Transverse colon (tissue), 4 donors: Measurements from ENCODE around the gene NOL11. TPM values are rescaled to one million over a fixed set of nuclear protein-coding genes. Genes with fewer than 3 reads are reported as not detected.
A peak's percentile ranks its signal among the peaks of the same experiment; 100 is the strongest.

Experiments used
- DNase-seq: peaks from one replicate; pipeline ENCODE4 v3.0.0-alpha.2; 2019
- H3K27ac ChIP-seq, 4 donors: fragments of 200-600 bp; sonication (generic); 2 replicates each; pipeline ENCODE4 v1.5.1; 2016 to 2018; ENCODE audit warnings: inconsistent platforms in 4 of 4
- H3K27me3 ChIP-seq: fragments of 200-600 bp; sonication (generic); 2 replicates; pipeline ENCODE4 v1.5.1; 2017; ENCODE audit warnings: inconsistent platforms
- H3K36me3 ChIP-seq, 4 donors: fragments of 200-600 bp; sonication (generic); 2 replicates each; pipeline ENCODE4 v1.5.1; 2017 to 2019; ENCODE audit warnings: inconsistent platforms in 4 of 4
- H3K4me1 ChIP-seq, 4 donors: fragments of 200-600 bp; sonication (generic); 2 replicates each; pipeline ENCODE4 v1.5.1; 2017 to 2020; ENCODE audit warnings: inconsistent platforms in 4 of 4
- H3K4me3 ChIP-seq, 4 donors: fragments of 200-600 bp; sonication (generic); 1 replicate in 1 of 4; 2 replicates in 3 of 4; pipeline versions ENCODE4 v1.5.1 to v1.6.1; 2017 to 2019; ENCODE audit warnings: inconsistent platforms in 4 of 4
- H3K9me3 ChIP-seq, 2 donors: fragments of 200-600 bp; sonication (generic); 2 replicates each; pipeline ENCODE4 v1.5.1; 2017 to 2019; ENCODE audit warnings: inconsistent platforms in 2 of 2
- EP300 ChIP-seq: sonication (generic); formaldehyde crosslinking; IDR thresholded peaks from one replicate; pipeline ENCODE4 v1.6.1; 2017; ENCODE audit warnings: antibody characterized with exemption, low read depth
- POLR2A ChIP-seq: fragments of 450-650 bp; IDR thresholded peaks from one replicate; pipeline ENCODE4 v1.6.1; 2016; ENCODE audit warnings: antibody characterized with exemption, mild to moderate bottlenecking, moderate library complexity
- POLR2AphosphoS5 ChIP-seq, 3 donors: sonication (generic); formaldehyde crosslinking; IDR thresholded peaks; one replicate each; pipeline ENCODE4 v1.6.1; 2016; ENCODE audit warnings: antibody characterized with exemption in 3 of 3
- WGBS, 2 donors: methylation state at CpG; one replicate each; pipeline ENCODE4 v1.1.5; 2018; ENCODE audit warnings: low coverage in 1 of 2; 5-methylcytosine and 5-hydroxymethylcytosine counted together
- in situ Hi-C, 4 donors: fragments of 200-750 bp; cut with MboI; loops; one replicate each; pipeline versions ENCODE4 v1.15.0 to v1.15.1; 2017; ENCODE audit warnings: low sequenced_read_pairs in 3 of 4, low pct_ligation_motif_present in 1 of 4, low pct_unique_long_range_greater_than_20kb in 1 of 4
- intact Hi-C: fragments of 100-400 bp; cut with DNase I; formaldehyde crosslinking; loops from one replicate; pipeline ENCODE4 v1.15.1; 2023; ENCODE audit warnings: low total_unique reads
- small RNA-seq, 4 donors: library from RNA; depleted of rRNA; stranded (forward); fragments of <200 nt; gene quantifications; one replicate each; pipeline ENCODE3, GENCODE V24; 2016
- total RNA-seq, 4 donors: library from RNA; depleted of rRNA; stranded (reverse); fragments of >200 nt; gene quantifications; one replicate each; pipeline ENCODE4 v1.1.0, GENCODE V29; 2016
- TF ChIP-seq, protein P1 (sequence below), 5 experiments: fragments of 200-600 bp in 3 of 5; fragments of 450-650 bp in 2 of 5; sonication (generic) in 3 of 5; IDR thresholded peaks; 1 replicate in 2 of 5; 2 replicates in 3 of 5; pipeline ENCODE4 v1.5.1; 2016 to 2017; ENCODE audit warnings: antibody characterized with exemption in 5 of 5, inconsistent platforms in 3 of 5, mild to moderate bottlenecking in 2 of 5, moderate library complexity in 1 of 5

NOL11 gene
- total RNA-seq, 4 donors from 2014 or later: 7.1 to 44.0 (median 27.1) TPM

DNA sequence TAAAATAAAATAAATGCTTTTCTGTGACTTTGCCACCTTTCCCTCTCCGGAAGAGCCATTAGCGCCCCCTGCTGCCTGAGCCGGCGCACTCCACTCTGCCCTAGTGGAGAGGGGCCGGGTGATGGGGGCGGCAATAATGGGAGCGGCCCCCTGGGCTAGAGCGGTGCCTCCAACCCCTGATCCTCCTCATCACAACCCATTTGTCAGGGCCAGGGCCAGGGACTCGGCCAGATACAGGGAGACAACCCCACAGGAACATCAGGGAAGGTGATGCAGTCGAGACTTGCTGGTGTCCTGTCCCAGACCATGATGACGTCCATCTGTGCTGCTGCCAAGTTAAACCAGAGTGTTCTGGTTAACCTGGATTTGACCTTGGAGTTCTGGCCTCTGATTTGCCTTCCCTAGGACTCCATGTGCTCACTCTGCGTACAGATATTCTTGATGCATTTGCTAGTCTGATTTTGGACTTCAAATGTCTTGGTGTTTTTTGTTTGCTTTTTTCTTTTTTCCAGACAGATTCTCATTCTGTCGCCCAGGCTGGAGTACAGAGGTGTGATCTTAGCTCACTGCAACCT is 61.4 kb downstream of the NOL11 start:
- DNase-seq: peak; percentile 27
- 18 to 29% methylated on average over 11 to 13 of the region's 13 CpGs for WGBS, 2 donors
- H3K27ac ChIP-seq: peak overlapping the region in 1 of 4 donors; percentile 18
- peaks cover 0 to 11% (median 4%) of the 10 kb centered on the region in 4 donors for H3K4me1 ChIP-seq
- H3K4me3 ChIP-seq: no peak overlapping the region
- H3K9me3 ChIP-seq: no peaks in the 10 kb centered on the region
- no peaks in the 10 kb centered on the region for H3K27me3 ChIP-seq
- in situ Hi-C loops (no loop called here), intact Hi-C loops (no loop called here)
- H3K36me3 ChIP-seq: no peaks in the 10 kb centered on the region
- TF ChIP-seq EP300: no peak
- TF ChIP-seq, protein P1, sequence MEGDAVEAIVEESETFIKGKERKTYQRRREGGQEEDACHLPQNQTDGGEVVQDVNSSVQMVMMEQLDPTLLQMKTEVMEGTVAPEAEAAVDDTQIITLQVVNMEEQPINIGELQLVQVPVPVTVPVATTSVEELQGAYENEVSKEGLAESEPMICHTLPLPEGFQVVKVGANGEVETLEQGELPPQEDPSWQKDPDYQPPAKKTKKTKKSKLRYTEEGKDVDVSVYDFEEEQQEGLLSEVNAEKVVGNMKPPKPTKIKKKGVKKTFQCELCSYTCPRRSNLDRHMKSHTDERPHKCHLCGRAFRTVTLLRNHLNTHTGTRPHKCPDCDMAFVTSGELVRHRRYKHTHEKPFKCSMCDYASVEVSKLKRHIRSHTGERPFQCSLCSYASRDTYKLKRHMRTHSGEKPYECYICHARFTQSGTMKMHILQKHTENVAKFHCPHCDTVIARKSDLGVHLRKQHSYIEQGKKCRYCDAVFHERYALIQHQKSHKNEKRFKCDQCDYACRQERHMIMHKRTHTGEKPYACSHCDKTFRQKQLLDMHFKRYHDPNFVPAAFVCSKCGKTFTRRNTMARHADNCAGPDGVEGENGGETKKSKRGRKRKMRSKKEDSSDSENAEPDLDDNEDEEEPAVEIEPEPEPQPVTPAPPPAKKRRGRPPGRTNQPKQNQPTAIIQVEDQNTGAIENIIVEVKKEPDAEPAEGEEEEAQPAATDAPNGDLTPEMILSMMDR (IDR thresholded peaks at IDR 0.05): peak; percentile 49 to 80 (median 68)

DNA sequence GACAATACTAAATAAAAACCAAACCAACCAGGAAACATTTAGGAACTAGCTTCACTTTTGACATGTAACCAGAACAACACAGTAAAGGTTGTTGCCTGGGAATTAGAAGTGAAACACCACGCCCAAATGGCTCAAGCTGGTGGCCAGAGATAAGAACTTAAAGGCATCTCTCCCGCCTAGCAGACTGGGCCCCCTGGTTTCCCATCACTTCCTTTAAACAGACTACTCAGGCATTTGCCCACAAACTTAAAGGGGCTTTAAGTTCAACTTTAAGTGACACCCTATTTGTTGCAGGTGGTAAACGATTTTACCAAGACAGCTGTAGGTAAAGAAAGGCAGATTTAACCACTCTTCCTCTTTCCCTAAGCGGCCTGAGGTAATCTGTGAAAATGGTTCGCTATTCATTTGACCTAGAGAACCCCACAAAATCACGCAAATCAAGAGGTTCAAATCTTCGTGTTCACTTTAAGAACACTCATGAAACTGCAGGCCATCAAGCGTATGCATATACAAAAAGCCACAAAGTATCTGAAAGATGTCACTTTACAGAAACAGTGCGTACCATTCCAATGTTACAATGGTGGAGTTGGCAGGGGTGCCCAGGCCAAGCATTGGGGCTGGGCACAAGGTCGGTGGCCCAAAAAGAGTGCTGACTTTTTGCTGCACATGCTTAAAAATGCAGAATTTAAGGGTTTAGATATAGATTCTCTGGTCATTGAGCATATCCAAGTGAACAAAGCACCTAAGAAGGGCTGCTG is 66.8 kb downstream of the NOL11 start:
- intact Hi-C loops: no loop called here
- H3K27me3 ChIP-seq: no peaks in the 10 kb centered on the region
- peaks cover 0 to 12% (median 3%) of the 10 kb centered on the region in 4 donors for H3K4me1 ChIP-seq
- in situ Hi-C loops: no loop called here
- H3K4me3 ChIP-seq: no peak overlapping the region
- 30 to 53% methylated on average over 8 to 10 of the region's 10 CpGs for WGBS, 2 donors
- TF ChIP-seq POLR2AphosphoS5 (IDR thresholded peaks at IDR 0.05) (no peak), POLR2A (no peak), EP300 (no peak)
- TF ChIP-seq, protein P1 (IDR thresholded peaks at IDR 0.05): no peak
- H3K36me3 ChIP-seq: no peaks in the 10 kb centered on the region
- no peaks in the 10 kb centered on the region for H3K9me3 ChIP-seq
- peak overlapping the region in 2 of 4 donors; percentile 58 to 64 for H3K27ac ChIP-seq
- DNase-seq: peak; percentile 40

DNA sequence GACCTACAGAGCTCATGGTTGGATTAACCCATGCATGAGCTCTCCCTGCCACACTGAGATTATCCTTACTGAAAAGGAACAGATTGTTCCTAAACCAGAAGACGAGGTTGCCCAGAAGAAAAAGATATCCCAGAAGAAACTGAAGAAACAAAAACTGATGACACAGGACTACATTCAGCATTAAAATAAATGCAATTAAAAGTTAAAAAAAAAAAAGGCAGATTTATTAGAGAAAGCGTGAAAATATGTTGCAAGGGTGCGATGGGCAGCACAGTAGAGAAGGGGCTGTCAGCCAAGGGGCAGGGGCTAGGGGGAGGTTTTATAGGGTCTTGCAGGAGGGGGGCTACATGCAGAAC is 67.4 kb downstream of the NOL11 start:
- in situ Hi-C loops: no loop called here
- Histone ChIP-seq H3K9me3 (no peaks in the 10 kb centered on the region), H3K27ac (no peak overlapping the region), H3K4me3 (no peak overlapping the region), H3K27me3 (no peaks in the 10 kb centered on the region), H3K4me1 (peaks cover 0 to 12% (median 3%) of the 10 kb centered on the region in 4 donors), H3K36me3 (no peaks in the 10 kb centered on the region)
- DNase-seq: no peak
- WGBS, 2 donors: 95 to 97% methylated on average over 3 of the region's 3 CpGs
- TF ChIP-seq POLR2A: no peak
- TF ChIP-seq, protein P1 (IDR thresholded peaks at IDR 0.05): no peak
- TF ChIP-seq EP300: no peak
- TF ChIP-seq POLR2AphosphoS5 (IDR thresholded peaks at IDR 0.05): no peak
- intact Hi-C loops: no loop called here

DNA sequence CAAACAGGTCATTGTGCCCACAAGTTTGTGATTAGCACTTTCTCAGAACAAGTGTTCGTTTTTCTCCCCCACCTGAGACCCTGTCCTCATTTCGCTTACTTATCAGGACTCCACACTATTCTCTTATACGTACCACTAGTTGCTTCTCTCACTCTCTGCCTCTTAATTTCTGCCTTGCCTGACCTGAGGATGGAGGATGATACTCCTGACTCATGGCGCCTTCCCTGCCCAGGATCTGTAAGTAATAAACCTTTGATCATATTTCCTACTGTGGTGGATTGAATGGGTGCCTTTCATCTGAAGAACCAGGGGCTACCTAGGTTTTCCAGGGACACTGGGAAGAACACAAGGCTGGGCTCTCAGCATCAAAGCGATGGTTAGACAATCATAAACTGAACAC is 67.8 kb downstream of the NOL11 start:
- in situ Hi-C loops (no loop called here), intact Hi-C loops (no loop called here)
- 92 to 100% methylated on average over 3 to 5 of the region's 5 CpGs for WGBS, 2 donors
- Histone ChIP-seq H3K4me3 (no peak overlapping the region), H3K9me3 (no peaks in the 10 kb centered on the region), H3K36me3 (no peaks in the 10 kb centered on the region), H3K27ac (no peak overlapping the region), H3K4me1 (peaks cover 0 to 12% (median 3%) of the 10 kb centered on the region in 4 donors), H3K27me3 (no peaks in the 10 kb centered on the region)
- TF ChIP-seq POLR2AphosphoS5 (IDR thresholded peaks at IDR 0.05) (no peak), EP300 (no peak), POLR2A (no peak)
- TF ChIP-seq, protein P1 (IDR thresholded peaks at IDR 0.05): no peak
- DNase-seq: no peak

Small RNA genes within 50 kb of the gene (small RNA-seq; reads per million reads assigned to genes)
- gene SNORA38B: 1.2 to 5.8 (median 3.0) reads per million in 4 donors

Other genes starting within 250 kb of the NOL11 start
- 100 to 1,000 TPM in 2 of 4 donors, 10 to 100 TPM in 2; 70.3 to 158 (median 86.7) TPM for gene BPTF, start 107.6 kb downstream of the NOL11 start, total RNA-seq